PFSK-1 (cell line): ENCODE data around the gene ERBB4.

Experiments used
- FOXP2 ChIP-seq: optimal IDR thresholded peaks from 2 replicates; pipeline ENCODE3; 2011; ENCODE audit warnings: borderline replicate concordance, control low read depth, inconsistent platforms; ENCODE audit not compliant: insufficient read depth; ENCODE audit errors: extremely low read length, extremely low read depth
- POLR2AphosphoS5 ChIP-seq: IDR thresholded peaks from 2 replicates; pipeline ENCODE4 v1.6.1; 2012; ENCODE audit warnings: low read depth, mild to moderate bottlenecking, control low read depth, low read length, moderate library complexity
- REST ChIP-seq, 2 experiments: IDR thresholded peaks; 2 replicates each; pipeline versions ENCODE4 v1.6.1 to v1.8.0; 2011 to 2012; ENCODE audit warnings: low read depth in 2 of 2, low read length in 2 of 2, control low read depth in 1 of 2, inconsistent platforms in 1 of 2, mild to moderate bottlenecking in 1 of 2, moderate library complexity in 1 of 2; ENCODE audit not compliant: insufficient read depth in 1 of 2
- SIN3A ChIP-seq: IDR thresholded peaks from 2 replicates; pipeline ENCODE4 v1.6.1; 2012; ENCODE audit warnings: mild to moderate bottlenecking, low read length, moderate library complexity, borderline replicate concordance; ENCODE audit not compliant: insufficient read depth
- TAF1 ChIP-seq: IDR thresholded peaks from 2 replicates; pipeline ENCODE4 v1.6.1; 2012; ENCODE audit warnings: low read length, control low read depth, borderline replicate concordance; ENCODE audit not compliant: insufficient read depth

ERBB4 gene

GRCh38 chr2:212180408-212181083, 358.1 kb downstream of the ERBB4 start:
- TF ChIP-seq FOXP2 (no peak), TAF1 (no peak), REST (IDR thresholded peaks at IDR 0.05; ENCODE audit: insufficient read depth in 1 of 2, low read depth in 2 of 2, low read length in 2 of 2) (no peak), SIN3A (no peak), POLR2AphosphoS5 (no peak)

GRCh38 chr2:212177724-212178123, 360.9 kb downstream of the ERBB4 start:
- TF ChIP-seq REST (IDR thresholded peaks at IDR 0.05; ENCODE audit: insufficient read depth in 1 of 2, low read depth in 2 of 2, low read length in 2 of 2): no peak
- TF ChIP-seq FOXP2: no peak
- TF ChIP-seq SIN3A: no peak
- no peak for TF ChIP-seq POLR2AphosphoS5
- no peak for TF ChIP-seq TAF1

- TF ChIP-seq SIN3A: no peak
- no peak for TF ChIP-seq POLR2AphosphoS5
- TF ChIP-seq TAF1: no peak
- no peak for TF ChIP-seq REST (IDR thresholded peaks at IDR 0.05; ENCODE audit: insufficient read depth in 1 of 2, low read depth in 2 of 2, low read length in 2 of 2)
- TF ChIP-seq FOXP2: no peak
These were observed 362.5 kb downstream of the ERBB4 start for GRCh38 chr2:212176151-212176550.

- TF ChIP-seq REST (IDR thresholded peaks at IDR 0.05; ENCODE audit: insufficient read depth in 1 of 2, low read depth in 2 of 2, low read length in 2 of 2): no peak
- no peak for TF ChIP-seq POLR2AphosphoS5
- no peak for TF ChIP-seq FOXP2
These were observed 364.7 kb downstream of the ERBB4 start for GRCh38 chr2:212173756-212174510.
